H1 (cell line): ENCODE data around the gene STK33. TPM values are rescaled to one million over a fixed set of nuclear protein-coding genes. Genes with fewer than 3 reads are reported as not detected.

ENCODE experiments used
- CTCF ChIA-PET: fragments of 300-600 bp; sonication (Branson Sonifier 250); formaldehyde crosslinking; loops from one replicate; lab custom pipeline; 2021; ENCODE audit not compliant: partially characterized antibody; lab: Charles Lee
- POLR2A ChIA-PET: fragments of 300-600 bp; sonication (Branson Sonifier 250); formaldehyde crosslinking; loops from one replicate; lab custom pipeline; 2021; ENCODE audit warnings: inconsistent platforms; ENCODE audit not compliant: partially characterized antibody; lab: Charles Lee
- DNase-seq, 2 experiments: peaks; one replicate each; pipeline versions ENCODE4 v3.0.0 to v3.0.0-alpha.2; 2010 to 2022; ENCODE audit warnings: low spot score in 2 of 2, low read depth in 1 of 2, mixed read lengths in 1 of 2
- FAIRE-seq: peaks from 2 replicates; lab custom pipeline; 2011; peaks lifted over from hg19 to GRCh38; lab: Jason Lieb, UNC
- H2AFZ ChIP-seq: 2 replicates; pipeline ENCODE4 v1.8.1; 2012; ENCODE audit warnings: low read length, inconsistent platforms
- H2AK5ac ChIP-seq: 2 replicates; pipeline ENCODE4 v1.6.1; 2013; ENCODE audit warnings: low read depth, low read length
- H2BK120ac ChIP-seq: replicated peaks from 2 replicates; pipeline ENCODE3; 2013; ENCODE audit warnings: low read depth, low read length, inconsistent platforms
- H2BK12ac ChIP-seq: 2 replicates; pipeline ENCODE4 v1.6.1; 2013; ENCODE audit warnings: low read depth, low read length
- H2BK15ac ChIP-seq: 2 replicates; pipeline ENCODE4 v1.6.1; 2013; ENCODE audit warnings: low read length
- H2BK20ac ChIP-seq: 2 replicates; pipeline ENCODE4 v1.6.1; 2013; ENCODE audit warnings: low read length
- H2BK5ac ChIP-seq: 2 replicates; pipeline ENCODE4 v1.6.1; 2013; ENCODE audit warnings: low read depth, low read length
- H3K14ac ChIP-seq: 2 replicates; pipeline ENCODE4 v1.6.1; 2013; ENCODE audit warnings: inconsistent platforms; ENCODE audit not compliant: insufficient read length
- H3K18ac ChIP-seq: 2 replicates; pipeline ENCODE4 v1.6.1; 2013; ENCODE audit warnings: low read length; ENCODE audit errors: extremely low read depth
- H3K23ac ChIP-seq: 2 replicates; pipeline ENCODE4 v1.6.1; 2013; ENCODE audit warnings: inconsistent platforms; ENCODE audit not compliant: insufficient read length
- H3K23me2 ChIP-seq: 2 replicates; pipeline ENCODE4 v1.6.1; 2013; ENCODE audit warnings: low read depth, low read length
- H3K27ac ChIP-seq: 2 replicates; pipeline ENCODE4 v1.6.1; 2011; ENCODE audit warnings: low read depth, low read length, inconsistent platforms
- H3K27me3 ChIP-seq, 4 experiments: replicated peaks in 1 of 4; 1 replicate in 1 of 4; 2 replicates in 3 of 4; pipeline versions ENCODE4 v1.6.1 to v1.8.1; 2011 to 2013; ENCODE audit warnings: low read length in 3 of 4, mild to moderate bottlenecking in 3 of 4, inconsistent platforms in 2 of 4, mixed read lengths in 2 of 4, moderate library complexity in 1 of 4; ENCODE audit not compliant: control insufficient read depth in 3 of 4, insufficient read depth in 3 of 4; ENCODE audit errors: extremely low read depth in 1 of 4
- H3K36me3 ChIP-seq, 4 experiments: 2 replicates each; pipeline versions ENCODE4 v1.6.1 to v1.8.1; 2011 to 2013; ENCODE audit warnings: mild to moderate bottlenecking in 4 of 4, low read length in 3 of 4, moderate library complexity in 2 of 4, control low read depth in 1 of 4, inconsistent platforms in 1 of 4; ENCODE audit not compliant: insufficient read depth in 4 of 4, control insufficient read depth in 2 of 4
- H3K4ac ChIP-seq: replicated peaks from 2 replicates; pipeline ENCODE3; 2013; ENCODE audit warnings: low read length, low read depth, mixed read lengths, inconsistent platforms; ENCODE audit not compliant: insufficient read length
- H3K4me1 ChIP-seq, 4 experiments: replicated peaks in 1 of 4; 1 replicate in 1 of 4; 2 replicates in 3 of 4; pipeline versions ENCODE4 v1.6.1 to v1.8.1; 2011 to 2013; ENCODE audit warnings: low read length in 3 of 4, inconsistent platforms in 2 of 4, mixed read lengths in 1 of 4; ENCODE audit not compliant: insufficient read depth in 4 of 4, control insufficient read depth in 3 of 4
- H3K4me2 ChIP-seq, 2 experiments: 2 replicates each; pipeline versions ENCODE4 v1.6.1 to v1.8.1; 2011 to 2013; ENCODE audit warnings: low read depth in 2 of 2, low read length in 2 of 2, control low read depth in 1 of 2, inconsistent platforms in 1 of 2, mild to moderate bottlenecking in 1 of 2; ENCODE audit not compliant: insufficient read depth in 1 of 2
- H3K4me3 ChIP-seq, 4 experiments: fragments of 200-600, 300-600 bp in 1 of 4; sonication (generic), shearing (Covaris generic), sonication (Bioruptor Twin) in 1 of 4; 2 replicates each; pipeline versions ENCODE4 v1.5.1 to v1.8.1; 2011 to 2016; ENCODE audit warnings: low read length in 4 of 4, low read depth in 3 of 4, control low read depth in 2 of 4, inconsistent platforms in 2 of 4, mild to moderate bottlenecking in 2 of 4, mixed read lengths in 1 of 4, moderate library complexity in 1 of 4; ENCODE audit not compliant: insufficient read depth in 2 of 4; ENCODE audit errors: extremely low read depth in 1 of 4
- H3K56ac ChIP-seq: replicated peaks from 2 replicates; pipeline ENCODE3; 2013; ENCODE audit warnings: low read depth, mild to moderate bottlenecking, mixed read lengths, low read length, inconsistent platforms; ENCODE audit not compliant: insufficient read length
- H3K79me1 ChIP-seq: 2 replicates; pipeline ENCODE4 v1.6.1; 2013; ENCODE audit warnings: low read depth, low read length, control low read depth
- H3K79me2 ChIP-seq, 2 experiments: 2 replicates each; pipeline versions ENCODE4 v1.6.1 to v1.8.1; 2012 to 2013; ENCODE audit warnings: low read length in 2 of 2, mild to moderate bottlenecking in 2 of 2, inconsistent platforms in 1 of 2; ENCODE audit not compliant: insufficient read depth in 2 of 2, control insufficient read depth in 1 of 2
- H3K9ac ChIP-seq, 4 experiments: replicated peaks in 1 of 4; 1 replicate in 1 of 4; 2 replicates in 3 of 4; pipeline versions ENCODE4 v1.6.1 to v1.8.1; 2011 to 2013; ENCODE audit warnings: low read depth in 3 of 4, low read length in 3 of 4, control low read depth in 2 of 4, mild to moderate bottlenecking in 2 of 4, moderate library complexity in 2 of 4, inconsistent platforms in 1 of 4; ENCODE audit errors: extremely low read depth in 1 of 4
- H3K9me3 ChIP-seq, 2 experiments: 2 replicates each; pipeline versions ENCODE4 v1.6.1 to v1.8.1; 2012 to 2013; ENCODE audit warnings: mild to moderate bottlenecking in 2 of 2, moderate library complexity in 2 of 2, control low read depth in 1 of 2, inconsistent platforms in 1 of 2, low read depth in 1 of 2, low read length in 1 of 2, mixed read lengths in 1 of 2; ENCODE audit not compliant: insufficient read depth in 2 of 2
- H4K20me1 ChIP-seq, 2 experiments: replicated peaks in 1 of 2; 2 replicates each; pipeline versions ENCODE3 to v1.8.1; 2011 to 2013; ENCODE audit warnings: inconsistent platforms in 2 of 2, low read length in 2 of 2, mild to moderate bottlenecking in 1 of 2; ENCODE audit not compliant: insufficient read depth in 2 of 2, control insufficient read depth in 1 of 2
- H4K5ac ChIP-seq: 2 replicates; pipeline ENCODE4 v1.6.1; 2013; ENCODE audit warnings: low read length, low read depth, mixed read lengths, inconsistent platforms; ENCODE audit not compliant: insufficient read length
- H4K8ac ChIP-seq: 2 replicates; pipeline ENCODE4 v1.8.0; 2013; ENCODE audit warnings: mild to moderate bottlenecking, moderate library complexity, low read length, inconsistent platforms; ENCODE audit not compliant: insufficient read depth; ENCODE audit errors: extremely low read depth
- H4K91ac ChIP-seq: replicated peaks from 2 replicates; pipeline ENCODE3; 2013; ENCODE audit warnings: low read length, mixed read lengths, inconsistent platforms; ENCODE audit not compliant: insufficient read length
- ATF3 ChIP-seq: IDR thresholded peaks from 2 replicates; pipeline ENCODE4 v1.6.1; 2011; ENCODE audit warnings: low read depth, mild to moderate bottlenecking, low read length; ENCODE audit not compliant: insufficient read depth
- BACH1 ChIP-seq: IDR thresholded peaks from 2 replicates; pipeline ENCODE4 v1.6.1; 2012; ENCODE audit warnings: low read length, improper control_type of control experiment
- CBX5 ChIP-seq: fragments of 300-800, 300-1000 bp; sonication (generic); IDR thresholded peaks from 2 replicates; pipeline ENCODE4 v1.7.1; 2016; ENCODE audit warnings: antibody characterized with exemption, low read length, low read depth
- CEBPB ChIP-seq: IDR thresholded peaks from 2 replicates; pipeline ENCODE4 v1.6.1; 2012; ENCODE audit warnings: low read depth, low read length
- CREB1 ChIP-seq: IDR thresholded peaks from 2 replicates; pipeline ENCODE4 v1.6.1; 2012; ENCODE audit warnings: inconsistent platforms
- CTBP2 ChIP-seq: IDR thresholded peaks from 2 replicates; pipeline ENCODE4 v1.7.0; 2011; ENCODE audit warnings: borderline replicate concordance, mild to moderate bottlenecking, moderate library complexity, mixed read lengths, low read length; ENCODE audit not compliant: insufficient read depth, insufficient read length
- E2F6 ChIP-seq: IDR thresholded peaks from 2 replicates; pipeline ENCODE4 v1.6.1; 2012; ENCODE audit warnings: inconsistent platforms
- EGR1 ChIP-seq: IDR thresholded peaks from 2 replicates; pipeline ENCODE4 v1.6.1; 2011; ENCODE audit warnings: low read depth, low read length, borderline replicate concordance
- KDM4A ChIP-seq: IDR thresholded peaks from one replicate; pipeline ENCODE4 v1.7.1; 2012; ENCODE audit warnings: low read depth, mild to moderate bottlenecking, moderate library complexity, low read length, inconsistent platforms; ENCODE audit not compliant: severe bottlenecking
- NANOG ChIP-seq: IDR thresholded peaks from 2 replicates; pipeline ENCODE4 v1.6.1; 2011; ENCODE audit warnings: low read length, low read depth, mild to moderate bottlenecking, inconsistent platforms; ENCODE audit not compliant: insufficient read depth, poor library complexity, severe bottlenecking
- POLR2A ChIP-seq, 2 experiments: IDR thresholded peaks; 1 replicate in 1 of 2; 2 replicates in 1 of 2; pipeline ENCODE4 v1.6.1; 2011; ENCODE audit warnings: low read depth in 2 of 2, low read length in 2 of 2, mild to moderate bottlenecking in 2 of 2; ENCODE audit errors: control extremely low read depth in 1 of 2
- RBBP5 ChIP-seq: IDR thresholded peaks from 2 replicates; pipeline ENCODE4 v1.7.1; 2012; ENCODE audit warnings: low read depth, mild to moderate bottlenecking, inconsistent platforms, low read length, moderate library complexity, borderline replicate concordance
- SIX5 ChIP-seq: IDR thresholded peaks from 2 replicates; pipeline ENCODE4 v1.6.1; 2011; ENCODE audit warnings: mild to moderate bottlenecking, low read depth, low read length
- TCF12 ChIP-seq: IDR thresholded peaks from 2 replicates; pipeline ENCODE4 v1.6.1; 2011; ENCODE audit warnings: low read depth, mild to moderate bottlenecking, low read length
- WGBS, 2 experiments: shearing (Covaris generic) in 1 of 2; methylation state at CpG; one replicate each; pipeline versions ENCODE4 v1.1.6 to v1.1.7; 2013 to 2015; ENCODE audit warnings: low lambda C conversion rate in 2 of 2, mixed read lengths in 2 of 2, inconsistent platforms in 1 of 2, low coverage in 1 of 2, missing lambda C conversion rate in 1 of 2; ENCODE audit not compliant: insufficient replicate concordance in 2 of 2, insufficient coverage in 1 of 2, insufficient read length in 1 of 2; ENCODE audit errors: extremely low coverage in 1 of 2, missing lambda C conversion rate in 1 of 2; 5-methylcytosine and 5-hydroxymethylcytosine counted together
- polyA plus RNA-seq, 7 experiments: library from polyadenylated mRNA; depleted of rRNA in 3 of 7; stranded (reverse) in 5 of 7; unstranded in 2 of 7; fragments of >200 nt in 5 of 7; fragments of 200-250 nt in 2 of 7; gene quantifications; 1 replicate in 5 of 7; 2 replicates in 1 of 7; 4 replicates in 1 of 7; pipeline versions ENCODE4 v1.2.1 to v1.2.3, GENCODE V29; 2011 to 2013; ENCODE audit warnings: missing spikeins in 2 of 7, mixed read lengths in 2 of 7
- total RNA-seq: library from RNA; stranded (reverse); fragmentation: NEBNext Ultra II Directional; extraction: Animal tissue kit (Norgen Biotek cat#: 25700); gene quantifications from 2 replicates; pipeline ENCODE4 v1.2.1, GENCODE V29; 2021

STK33 gene
- total and polyA plus RNA-seq, 2 of the 8 experiments (the other 6 are each of a cell fraction or from before 2014, with no cell fraction given) = 8.8 to 25.1 TPM

GRCh38 chr11:8347978-8348377, 246.1 kb downstream of the STK33 start:
- H2BK20ac ChIP-seq = no peak overlapping the region
- H3K4ac ChIP-seq = no peak overlapping the region
- POLR2A ChIA-PET = no interaction called here
- no peak overlapping the region for H2BK5ac ChIP-seq
- no peak overlapping the region for H2BK12ac ChIP-seq
- H3K4me3 ChIP-seq = no peak overlapping the region
- H3K4me2 ChIP-seq = no peak overlapping the region
- H2BK120ac ChIP-seq = no peak overlapping the region
- H2AFZ ChIP-seq = no peak overlapping the region
- H3K9ac ChIP-seq = no peak overlapping the region
- H3K56ac ChIP-seq = no peak overlapping the region
- H2AK5ac ChIP-seq = no peak overlapping the region
- H3K27me3 ChIP-seq = no peaks in the 10 kb centered on the region; a peak in 1 of 7 replicates
- no peak overlapping the region for H3K14ac ChIP-seq
- CTCF ChIA-PET = interaction anchor here (0.5 to 4.9 kb wide), 6 partner anchors 9 to 631 kb away, joined by 5 to 21 read pairs (median 10); no protein-coding TSS in a partner anchor
- no peak for DNase-seq
- H4K8ac ChIP-seq = no peak overlapping the region
- H4K5ac ChIP-seq = no peak overlapping the region
- FAIRE-seq = no peak
- no peaks in the 10 kb centered on the region for H3K36me3 ChIP-seq
- no peaks in the 10 kb centered on the region for H3K23me2 ChIP-seq
- no peaks in the 10 kb centered on the region for H4K20me1 ChIP-seq
- no peaks in the 10 kb centered on the region for H3K9me3 ChIP-seq
- no peak overlapping the region for H3K27ac ChIP-seq
- H3K79me1 ChIP-seq = no peaks in the 10 kb centered on the region
- H3K4me1 ChIP-seq = peaks cover 0 to 1% (median 0%) of the 10 kb centered on the region in 4 experiments; a peak in 2 of 7 replicates
- H4K91ac ChIP-seq = no peak overlapping the region
- no peaks in the 10 kb centered on the region for H3K79me2 ChIP-seq
- H2BK15ac ChIP-seq = no peak overlapping the region
- 81% methylated on average over 2 of the region's 2 CpGs; no CpG with 5 or more reads in 1 of the 2 experiments for WGBS, 2 experiments
- no peak overlapping the region for H3K23ac ChIP-seq
- no peak overlapping the region for H3K18ac ChIP-seq
- no peak for TF ChIP-seq CBX5
- no peak for TF ChIP-seq BACH1
- no peak for TF ChIP-seq KDM4A
- TF ChIP-seq TCF12 = no peak
- no peak for TF ChIP-seq CEBPB
- no peak for TF ChIP-seq EGR1
- TF ChIP-seq CTBP2 = no peak
- no peak for TF ChIP-seq NANOG
- TF ChIP-seq POLR2A (IDR thresholded peaks at IDR 0.05; ENCODE audit: control extremely low read depth in 1 of 2, low read depth in 2 of 2, low read length in 2 of 2) = no peak
- no peak for TF ChIP-seq ATF3
- no peak for TF ChIP-seq CREB1
- TF ChIP-seq E2F6 = no peak
- no peak for TF ChIP-seq SIX5
- no peak for TF ChIP-seq RBBP5
